Thyroid gland (tissue), 4 donors: ENCODE results near the gene TBK1. TPM values are rescaled to one million over a fixed set of nuclear protein-coding genes. Genes with fewer than 3 reads are reported as not detected.

Source experiments
- DNase-seq, 2 donors: peaks; one replicate each; pipeline ENCODE4 v3.0.0-alpha.2; 2019
- H3K27ac ChIP-seq, 3 donors: fragments of 200-600 bp; sonication (generic); 1 replicate in 2 of 3; 2 replicates in 1 of 3; pipeline ENCODE4 v1.5.1; 2016 to 2019; ENCODE audit warnings: mild to moderate bottlenecking in 1 of 3, moderate library complexity in 1 of 3
- H3K27me3 ChIP-seq: fragments of 200-600 bp; sonication (generic); one replicate; pipeline ENCODE4 v1.5.1; 2019
- H3K36me3 ChIP-seq, 2 donors: fragments of 200-600 bp; sonication (generic); one replicate each; pipeline ENCODE4 v1.5.1; 2016 to 2019
- H3K4me1 ChIP-seq, 2 donors: fragments of 200-600 bp; sonication (generic); one replicate each; pipeline ENCODE4 v1.5.1; 2017 to 2019
- H3K4me3 ChIP-seq, 3 donors: fragments of 200-600 bp; sonication (generic); replicated peaks in 1 of 3; 1 replicate in 2 of 3; 2 replicates in 1 of 3; pipeline ENCODE4 v1.5.1; 2016; ENCODE audit warnings: mild to moderate bottlenecking in 1 of 3
- H3K9me3 ChIP-seq: fragments of 200-600 bp; sonication (generic); one replicate; pipeline ENCODE4 v1.5.1; 2017
- CTCF ChIP-seq, 6 experiments: fragments of 200-600 bp in 3 of 6; fragments of 450-650 bp in 3 of 6; sonication (generic) in 3 of 6; IDR thresholded peaks; one replicate each; pipeline ENCODE4 v1.5.1; 2016 to 2019; ENCODE audit warnings: antibody characterized with exemption in 6 of 6, mild to moderate bottlenecking in 2 of 6, inconsistent platforms in 1 of 6, moderate library complexity in 1 of 6
- POLR2A ChIP-seq, 2 donors: fragments of 450-650 bp; IDR thresholded peaks; one replicate each; pipeline ENCODE4 v1.6.1; 2017; ENCODE audit warnings: antibody characterized with exemption in 2 of 2, mild to moderate bottlenecking in 2 of 2, moderate library complexity in 1 of 2
- WGBS, 2 donors: methylation state at CpG; one replicate each; pipeline ENCODE4 v1.1.5; 2017; 5-methylcytosine and 5-hydroxymethylcytosine counted together
- intact Hi-C: fragments of 100-400 bp; cut with DNase I; formaldehyde crosslinking; loops from one replicate; pipeline ENCODE4 v1.15.1; 2023
- total RNA-seq, 4 donors: library from RNA; depleted of rRNA; stranded (reverse); fragments of >200 nt; gene quantifications; one replicate each; pipeline ENCODE4 v1.2.3, GENCODE V29; 2016

Gene TBK1
- total RNA-seq, 4 donors from 2014 or later = 27.7 to 42.1 (median 33.4) TPM

DNA sequence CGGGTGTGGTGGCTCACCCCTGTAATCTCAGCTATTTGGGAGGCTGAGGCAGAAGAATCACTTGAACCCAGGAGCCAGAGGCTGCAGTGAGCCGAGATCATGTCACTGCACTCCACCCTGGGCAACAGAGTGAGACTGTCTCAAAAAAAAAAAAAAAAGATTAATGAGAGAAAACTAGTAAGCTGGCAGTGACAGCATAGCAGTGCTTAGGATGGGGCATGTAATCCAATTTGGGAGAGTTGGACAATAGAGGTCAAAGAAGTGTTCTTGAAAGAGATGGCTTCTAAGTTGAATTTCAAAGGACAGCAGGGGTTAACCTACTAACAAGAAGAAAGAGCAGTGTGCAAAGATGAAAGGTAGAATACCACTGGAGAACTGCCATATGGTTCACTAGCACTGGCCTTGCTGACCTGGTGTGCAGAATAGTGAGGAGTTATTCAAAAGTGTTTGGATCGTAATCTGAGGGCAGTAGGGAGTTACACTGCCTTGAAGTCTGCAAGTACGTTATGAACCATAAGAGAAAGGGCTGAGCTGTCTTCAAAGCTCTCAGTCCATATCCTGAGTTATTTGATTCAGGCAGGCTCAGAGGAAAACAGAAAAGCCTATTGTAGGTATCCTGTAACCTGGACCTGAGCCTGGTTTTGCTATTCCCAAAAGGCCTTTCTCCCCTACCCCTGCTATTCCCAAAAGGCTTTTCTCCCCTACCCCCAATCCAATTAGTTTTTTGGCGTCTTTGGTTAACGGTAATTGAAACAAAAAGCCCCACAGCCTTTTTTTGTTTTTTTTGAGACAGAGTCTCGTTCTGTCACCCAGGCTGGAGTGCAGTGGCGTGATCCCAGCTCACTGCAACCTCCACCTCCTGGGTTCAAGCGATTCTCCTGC is 44.3 kb upstream of the TBK1 start:
- DNase-seq = no peak
- peak overlapping the region in 1 of 3 donors; percentile 8 for H3K27ac ChIP-seq
- 82 to 88% methylated on average over 9 of the region's 9 CpGs for WGBS, 2 donors
- H3K4me1 ChIP-seq = peaks cover 8 to 14% of the 10 kb centered on the region in 2 donors
- TF ChIP-seq CTCF (IDR thresholded peaks at IDR 0.05) (no peak), POLR2A (IDR thresholded peaks at IDR 0.05) (no peak)
- intact Hi-C loops = no loop called here
- no peaks in the 10 kb centered on the region for H3K9me3 ChIP-seq
- peaks cover 14 to 19% of the 10 kb centered on the region in 2 donors for H3K36me3 ChIP-seq
- H3K27me3 ChIP-seq = no peaks in the 10 kb centered on the region
- no peak overlapping the region for H3K4me3 ChIP-seq

DNA sequence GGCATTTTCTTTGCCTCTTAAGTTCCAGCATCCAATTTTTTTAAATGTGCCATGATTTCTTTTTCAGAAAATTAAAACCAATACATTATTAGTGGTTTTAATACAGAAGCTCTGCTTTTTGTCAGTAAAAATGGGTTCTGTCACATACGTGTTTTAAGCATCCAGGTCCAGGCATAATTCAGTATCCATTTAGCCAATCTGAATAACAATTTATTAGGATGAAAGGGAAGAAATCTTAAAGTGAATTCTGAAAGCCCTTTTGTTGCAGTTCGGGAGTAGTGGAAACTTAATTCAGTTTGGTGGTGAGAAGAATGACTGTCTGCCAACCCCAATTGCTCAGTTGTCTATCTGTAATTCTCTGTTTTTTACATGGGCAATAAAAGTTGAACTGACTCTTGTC is 40.5 kb upstream of the TBK1 start:
- no peaks in the 10 kb centered on the region for H3K27me3 ChIP-seq
- no peak for DNase-seq
- H3K27ac ChIP-seq = no peak overlapping the region
- TF ChIP-seq CTCF (IDR thresholded peaks at IDR 0.05) = no peak
- TF ChIP-seq POLR2A (IDR thresholded peaks at IDR 0.05) = no peak
- H3K9me3 ChIP-seq = no peaks in the 10 kb centered on the region
- no peak overlapping the region for H3K4me3 ChIP-seq
- peaks cover 40 to 45% of the 10 kb centered on the region in 2 donors for H3K36me3 ChIP-seq
- intact Hi-C loops = no loop called here
- peaks cover 4 to 6% of the 10 kb centered on the region in 2 donors for H3K4me1 ChIP-seq
- WGBS, 2 donors = 92 to 95% methylated on average over 2 of the region's 2 CpGs

DNA sequence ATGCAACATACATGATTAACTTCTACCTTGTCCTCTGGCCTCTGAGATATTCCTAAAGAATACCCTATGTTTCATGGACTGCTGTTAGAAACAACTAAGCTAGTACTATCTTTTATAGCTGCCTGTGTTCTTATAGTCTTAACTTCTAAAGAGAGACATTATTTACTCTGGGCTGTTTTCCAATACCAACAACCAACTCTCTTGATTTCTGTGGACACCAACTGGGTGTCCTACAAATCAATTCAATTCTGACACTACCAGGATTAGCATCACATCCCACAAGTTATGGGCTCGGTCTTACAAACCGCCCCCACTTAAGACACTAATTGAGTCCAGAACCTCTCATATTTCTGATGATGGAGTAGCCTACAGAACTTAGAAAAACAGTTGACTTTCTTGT is 39.5 kb upstream of the TBK1 start:
- no peak for DNase-seq
- H3K27ac ChIP-seq = no peak overlapping the region
- peaks cover 50 to 56% of the 10 kb centered on the region in 2 donors for H3K36me3 ChIP-seq
- TF ChIP-seq POLR2A (IDR thresholded peaks at IDR 0.05) (no peak), CTCF (IDR thresholded peaks at IDR 0.05) (no peak)
- H3K27me3 ChIP-seq = no peaks in the 10 kb centered on the region
- 92 to 97% methylated on average over 2 of the region's 2 CpGs for WGBS, 2 donors
- intact Hi-C loops = no loop called here
- H3K4me1 ChIP-seq = peaks cover 4 to 6% of the 10 kb centered on the region in 2 donors
- H3K9me3 ChIP-seq = no peaks in the 10 kb centered on the region
- no peak overlapping the region for H3K4me3 ChIP-seq

- peaks cover 0 to 1% of the 10 kb centered on the region in 2 donors for H3K4me1 ChIP-seq
- no peaks in the 10 kb centered on the region for H3K9me3 ChIP-seq
- H3K27me3 ChIP-seq = no peaks in the 10 kb centered on the region
- WGBS, 2 donors = 94 to 96% methylated on average over 2 of the region's 2 CpGs
- no peak for DNase-seq
- intact Hi-C loops = no loop called here
- H3K4me3 ChIP-seq = no peak overlapping the region
- H3K27ac ChIP-seq = no peak overlapping the region
- TF ChIP-seq CTCF (IDR thresholded peaks at IDR 0.05) = no peak
- no peak for TF ChIP-seq POLR2A (IDR thresholded peaks at IDR 0.05)
- peaks cover 61 to 62% of the 10 kb centered on the region in 2 donors for H3K36me3 ChIP-seq
These were observed 38.0 kb upstream of the TBK1 start for GRCh38 chr12:64413884-64414283.

- Histone ChIP-seq H3K27me3 (no peaks in the 10 kb centered on the region), H3K36me3 (peaks cover 70 to 74% of the 10 kb centered on the region in 2 donors)
- intact Hi-C loops = no loop called here
These were observed 33.7 kb upstream of the TBK1 start for GRCh38 chr12:64418209-64418608.

More at GRCh38 chr12:64418209-64418608, 33.7 kb upstream of the TBK1 start:
- no peak overlapping the region for H3K27ac ChIP-seq
- no peaks in the 10 kb centered on the region for H3K9me3 ChIP-seq
- H3K4me1 ChIP-seq = no peaks in the 10 kb centered on the region
- TF ChIP-seq CTCF (IDR thresholded peaks at IDR 0.05) (no peak), POLR2A (IDR thresholded peaks at IDR 0.05) (no peak)
- no peak for DNase-seq
- no peak overlapping the region for H3K4me3 ChIP-seq
